ENCODE data around the gene CLIC6. TPM values are rescaled to one million over a fixed set of nuclear protein-coding genes. Genes with fewer than 3 reads are reported as not detected.

CLIC6 gene
- total and polyA plus RNA-seq, 2 of the 8 experiments (the other 6 are each of a cell fraction or from before 2014, with no cell fraction given) = 0.42 to 1.3 TPM

DNA sequence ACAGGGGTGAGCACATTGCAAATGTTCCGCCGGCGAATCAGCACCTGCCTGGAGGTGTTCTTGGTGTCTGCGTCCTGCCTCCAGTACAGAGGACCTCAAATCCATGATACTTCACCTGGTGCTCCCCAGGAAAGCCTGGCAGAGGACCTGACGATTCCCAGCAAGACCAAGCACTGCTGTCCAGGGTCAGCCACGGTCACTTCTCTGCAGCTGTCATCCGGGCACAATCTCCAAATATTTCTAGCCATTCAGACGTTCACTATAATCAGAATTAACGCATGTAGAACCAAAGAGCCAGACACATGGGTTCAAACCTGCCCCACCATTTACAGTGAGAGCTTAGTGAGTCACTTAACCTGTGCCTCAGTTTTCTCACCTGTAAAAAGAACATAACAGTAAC, 74.5 kb downstream of the CLIC6 start:
- DNase-seq (ENCODE audit: low read depth in 1 of 2, low spot score in 2 of 2) (no peak), FAIRE-seq (no peak)
- ChIA-PET POLR2A (ENCODE audit: partially characterized antibody) (no interaction called here), CTCF (ENCODE audit: partially characterized antibody) (interaction anchor here (1.1 to 3.4 kb wide), 5 partner anchors 20 to 1097 kb away, joined by 3 to 22 read pairs (median 5); no protein-coding TSS in a partner anchor)
- no peak overlapping the region for H3K9ac ChIP-seq (replicated peaks in 1 of 4; ENCODE audit: extremely low read depth in 1 of 4, low read depth in 3 of 4, low read length in 3 of 4)
- TF ChIP-seq SP2 (IDR thresholded peaks at IDR 0.05; ENCODE audit: low read length) = no peak
- TF ChIP-seq CHD2 (IDR thresholded peaks at IDR 0.05; ENCODE audit: low read length) = no peak
- TF ChIP-seq JUND (IDR thresholded peaks at IDR 0.05; ENCODE audit: low read length) = no peak
- TF ChIP-seq ZNF274 (IDR thresholded peaks at IDR 0.05; ENCODE audit: borderline replicate concordance, extremely low read depth, low read length) = no peak
- no peak for TF ChIP-seq YY1 (IDR thresholded peaks at IDR 0.05; ENCODE audit: low read depth, low read length)
- TF ChIP-seq EGR1 (IDR thresholded peaks at IDR 0.05; ENCODE audit: borderline replicate concordance, low read depth, low read length) = no peak
- TF ChIP-seq, protein P1, sequence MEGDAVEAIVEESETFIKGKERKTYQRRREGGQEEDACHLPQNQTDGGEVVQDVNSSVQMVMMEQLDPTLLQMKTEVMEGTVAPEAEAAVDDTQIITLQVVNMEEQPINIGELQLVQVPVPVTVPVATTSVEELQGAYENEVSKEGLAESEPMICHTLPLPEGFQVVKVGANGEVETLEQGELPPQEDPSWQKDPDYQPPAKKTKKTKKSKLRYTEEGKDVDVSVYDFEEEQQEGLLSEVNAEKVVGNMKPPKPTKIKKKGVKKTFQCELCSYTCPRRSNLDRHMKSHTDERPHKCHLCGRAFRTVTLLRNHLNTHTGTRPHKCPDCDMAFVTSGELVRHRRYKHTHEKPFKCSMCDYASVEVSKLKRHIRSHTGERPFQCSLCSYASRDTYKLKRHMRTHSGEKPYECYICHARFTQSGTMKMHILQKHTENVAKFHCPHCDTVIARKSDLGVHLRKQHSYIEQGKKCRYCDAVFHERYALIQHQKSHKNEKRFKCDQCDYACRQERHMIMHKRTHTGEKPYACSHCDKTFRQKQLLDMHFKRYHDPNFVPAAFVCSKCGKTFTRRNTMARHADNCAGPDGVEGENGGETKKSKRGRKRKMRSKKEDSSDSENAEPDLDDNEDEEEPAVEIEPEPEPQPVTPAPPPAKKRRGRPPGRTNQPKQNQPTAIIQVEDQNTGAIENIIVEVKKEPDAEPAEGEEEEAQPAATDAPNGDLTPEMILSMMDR (IDR thresholded peaks at IDR 0.05; ENCODE audit: control extremely low read depth in 1 of 3, insufficient read depth in 1 of 3, low read depth in 1 of 3, low read length in 3 of 3) = no peak
- no peak for TF ChIP-seq CHD1 (IDR thresholded peaks at IDR 0.05; ENCODE audit: low read depth, low read length)
- TF ChIP-seq BACH1 (IDR thresholded peaks at IDR 0.05; ENCODE audit: low read length) = no peak
- TF ChIP-seq TEAD4 (IDR thresholded peaks at IDR 0.05; ENCODE audit: low read depth, low read length) = no peak
- no peak for TF ChIP-seq GABPA (IDR thresholded peaks at IDR 0.05; ENCODE audit: borderline replicate concordance, insufficient read depth, low read length)
- H4K8ac ChIP-seq (ENCODE audit: extremely low read depth, insufficient read depth, low read length) = no peak overlapping the region
- H3K14ac ChIP-seq (ENCODE audit: insufficient read length) = no peak overlapping the region
- H3K18ac ChIP-seq (ENCODE audit: extremely low read depth, low read length) = no peak overlapping the region
- H2BK15ac ChIP-seq (ENCODE audit: low read length) = no peak overlapping the region
- H2BK5ac ChIP-seq (ENCODE audit: low read depth, low read length) = no peak overlapping the region
- no peak overlapping the region for H2BK120ac ChIP-seq (replicated peaks; ENCODE audit: low read depth, low read length)
- H4K91ac ChIP-seq (replicated peaks; ENCODE audit: insufficient read length, low read length) = no peak overlapping the region
- H2AK5ac ChIP-seq (ENCODE audit: low read depth, low read length) = no peak overlapping the region
- no peak overlapping the region for H3K4me2 ChIP-seq (ENCODE audit: insufficient read depth in 1 of 2, low read depth in 2 of 2, low read length in 2 of 2)
- WGBS, 2 experiments (ENCODE audit: extremely low coverage in 1 of 2, insufficient coverage in 1 of 2, insufficient read length in 1 of 2, insufficient replicate concordance in 2 of 2, low coverage in 1 of 2, low lambda C conversion rate in 2 of 2, missing lambda C conversion rate in 1 of 2) = 93% methylated on average over 8 of the region's 9 CpGs; no CpG with 5 or more reads in 1 of the 2 experiments
- H4K20me1 ChIP-seq (replicated peaks in 1 of 2; ENCODE audit: control insufficient read depth in 1 of 2, insufficient read depth in 2 of 2, low read length in 2 of 2) = peaks cover 0 to 4% of the 10 kb centered on the region in 2 experiments
- H3K4me1 ChIP-seq (replicated peaks in 1 of 4; ENCODE audit: control insufficient read depth in 3 of 4, insufficient read depth in 4 of 4, low read length in 3 of 4) = no peaks in the 10 kb centered on the region
- H3K27me3 ChIP-seq (replicated peaks in 1 of 4; ENCODE audit: control insufficient read depth in 3 of 4, extremely low read depth in 1 of 4, insufficient read depth in 3 of 4, low read length in 3 of 4) = no peaks in the 10 kb centered on the region; a peak in 1 of 7 replicates
- H3K79me2 ChIP-seq (ENCODE audit: control insufficient read depth in 1 of 2, insufficient read depth in 2 of 2, low read length in 2 of 2) = no peaks in the 10 kb centered on the region
- H3K9me3 ChIP-seq (ENCODE audit: insufficient read depth in 2 of 2, low read depth in 1 of 2, low read length in 1 of 2) = no peaks in the 10 kb centered on the region
- no peak overlapping the region for H2AFZ ChIP-seq (ENCODE audit: low read length)
- no peak overlapping the region for H2BK20ac ChIP-seq (ENCODE audit: low read length)
- no peaks in the 10 kb centered on the region for H3K79me1 ChIP-seq (ENCODE audit: low read depth, low read length)
- H3K23ac ChIP-seq (ENCODE audit: insufficient read length) = no peak overlapping the region
- peaks cover 5% of the 10 kb centered on the region; the same call in 1 of the 2 replicates for H3K23me2 ChIP-seq (ENCODE audit: low read depth, low read length)
- no peak overlapping the region for H4K5ac ChIP-seq (ENCODE audit: insufficient read length, low read depth, low read length)
- H2BK12ac ChIP-seq (ENCODE audit: low read depth, low read length) = no peak overlapping the region
- H3K27ac ChIP-seq (ENCODE audit: low read depth, low read length) = no peak overlapping the region
- no peak overlapping the region for H3K4me3 ChIP-seq (ENCODE audit: extremely low read depth in 1 of 4, insufficient read depth in 2 of 4, low read depth in 3 of 4, low read length in 4 of 4)
- no peak overlapping the region for H3K4ac ChIP-seq (replicated peaks; ENCODE audit: insufficient read length, low read depth, low read length)
- H3K56ac ChIP-seq (replicated peaks; ENCODE audit: insufficient read length, low read depth, low read length) = no peak overlapping the region
- H3K36me3 ChIP-seq (ENCODE audit: control insufficient read depth in 2 of 4, insufficient read depth in 4 of 4, low read length in 3 of 4) = no peaks in the 10 kb centered on the region
